Measurements from ENCODE around the gene CAB39.
"Not testable (repeated sequence)": the region's sequence is repeated elsewhere in the genome, so short reads cannot be mapped to it uniquely, and the experiment has no call there.

CAB39 gene

GRCh38 chr2:230691005-230691647 lies 21.5 kb upstream of the CAB39 start:
- no peak for TF ChIP-seq CTCF (conservative IDR thresholded peaks at IDR 0.05; ENCODE audit: low read depth, low read length)
- peak; percentile 60 for DNase-seq (ENCODE audit: low read depth)
- no peak overlapping the region for H3K4me3 ChIP-seq (ENCODE audit: low read depth, low read length)

- no peak for DNase-seq (ENCODE audit: low read depth)
Observed at GRCh38 chr2:230692760-230693159, 19.9 kb upstream of the CAB39 start.

DNA sequence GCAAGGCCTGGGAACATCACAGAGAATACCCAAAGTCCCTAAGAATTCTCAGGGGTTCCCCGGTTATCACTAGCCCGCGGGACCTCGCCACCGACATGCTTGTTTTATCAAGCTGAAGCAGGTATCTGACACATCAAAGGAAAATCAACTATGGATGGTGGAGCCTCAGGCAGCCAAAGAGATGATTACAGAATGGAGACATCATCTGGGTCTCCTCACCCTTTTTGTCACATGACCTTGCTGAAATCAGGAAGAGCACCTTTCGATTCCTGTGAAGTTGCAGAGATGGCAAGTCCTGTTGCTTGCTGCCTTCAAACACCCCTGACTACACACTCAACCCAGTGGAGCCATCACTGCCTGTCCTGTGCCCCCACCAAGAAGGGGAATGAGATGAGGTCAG lies 19.2 kb upstream of the CAB39 start:
- no peak for DNase-seq (ENCODE audit: low read depth)
- H3K4me3 ChIP-seq (ENCODE audit: low read depth, low read length), result no peak overlapping the region
- no peak for TF ChIP-seq CTCF (conservative IDR thresholded peaks at IDR 0.05; ENCODE audit: low read depth, low read length)

More at GRCh38 chr2:230692760-230693159, 19.9 kb upstream of the CAB39 start:
- no peak overlapping the region for H3K4me3 ChIP-seq (ENCODE audit: low read depth, low read length)
- TF ChIP-seq CTCF (conservative IDR thresholded peaks at IDR 0.05; ENCODE audit: low read depth, low read length), result no peak

- no peak overlapping the region for H3K4me3 ChIP-seq (ENCODE audit: low read depth, low read length)
- TF ChIP-seq CTCF (conservative IDR thresholded peaks at IDR 0.05; ENCODE audit: low read depth, low read length), result no peak
- DNase-seq (ENCODE audit: low read depth), result no peak
Observed at GRCh38 chr2:230694241-230694640, 18.4 kb upstream of the CAB39 start.

DNA sequence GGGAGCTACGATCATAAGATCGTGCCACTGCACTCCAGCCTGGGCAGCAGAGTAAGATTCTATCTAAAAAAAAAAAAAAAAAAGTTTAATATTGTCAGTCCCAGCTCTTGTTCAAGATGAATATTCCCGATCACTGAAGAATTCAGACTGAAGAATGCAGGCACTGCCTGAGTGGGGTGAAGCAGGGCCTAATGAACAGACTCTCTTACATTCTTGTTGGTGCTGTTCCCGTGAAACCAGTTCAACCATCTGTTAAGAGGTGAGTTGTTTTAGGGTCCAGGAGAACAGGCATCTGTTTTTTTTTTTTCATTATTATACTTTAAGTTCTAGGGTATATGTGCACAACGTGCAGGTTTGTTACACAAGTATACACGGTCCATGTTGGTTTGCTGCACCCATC lies 17.1 kb upstream of the CAB39 start:
- no peak for TF ChIP-seq CTCF (conservative IDR thresholded peaks at IDR 0.05; ENCODE audit: low read depth, low read length)
- no peak for DNase-seq (ENCODE audit: low read depth)
- H3K4me3 ChIP-seq (ENCODE audit: low read depth, low read length), result no peak overlapping the region

DNA sequence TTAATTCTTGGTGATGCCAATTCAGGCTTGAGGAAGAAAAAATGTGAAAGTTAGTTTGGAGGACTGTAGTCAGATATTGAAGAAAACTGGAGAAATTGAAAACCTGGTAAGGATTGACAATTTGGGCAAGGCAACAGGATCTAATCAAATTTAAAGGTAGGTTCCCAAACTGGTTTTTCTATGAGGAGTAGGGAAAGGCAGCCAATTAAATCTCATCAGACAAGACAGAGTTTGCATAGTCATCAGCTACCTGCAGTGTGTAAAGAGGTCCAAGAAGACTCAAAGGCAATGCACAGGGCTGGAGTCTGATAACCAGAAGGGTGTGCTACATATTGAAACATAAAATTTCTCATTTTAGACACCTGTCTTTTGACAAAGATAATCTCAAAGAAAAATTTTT lies 16.0 kb upstream of the CAB39 start:
- no peak overlapping the region for H3K4me3 ChIP-seq (ENCODE audit: low read depth, low read length)
- no peak for TF ChIP-seq CTCF (conservative IDR thresholded peaks at IDR 0.05; ENCODE audit: low read depth, low read length)
- no peak for DNase-seq (ENCODE audit: low read depth)

GRCh38 chr2:230697676-230698075 lies 15.0 kb upstream of the CAB39 start:
- no peak for DNase-seq (ENCODE audit: low read depth)
- no peak overlapping the region for H3K4me3 ChIP-seq (ENCODE audit: low read depth, low read length)
- no peak for TF ChIP-seq CTCF (conservative IDR thresholded peaks at IDR 0.05; ENCODE audit: low read depth, low read length)

GRCh38 chr2:230698753-230699152 lies 13.9 kb upstream of the CAB39 start:
- H3K4me3 ChIP-seq (ENCODE audit: low read depth, low read length); DNase-seq (ENCODE audit: low read depth): not testable (repeated sequence)

Measured in choroid plexus epithelial cell (primary cell).